Hematopoietic multipotent progenitor cell treated with erythropoietin and hydrocortisone succinate and interleukin-3 and kit ligand, for 17 days (in vitro differentiated cells): ENCODE results near the gene SUGP1.
A peak's percentile ranks its signal among the peaks of the same experiment; 100 is the strongest.

Source experiments
- DNase-seq: peaks from one replicate; pipeline ENCODE4 v3.0.0-alpha.2; 2015; ENCODE audit warnings: low spot score

SUGP1 gene

GRCh38 chr19:19342086-19343015, 22.0 kb upstream of the SUGP1 start:
- DNase-seq, result peak; percentile 65

GRCh38 chr19:19341026-19341425, 20.7 kb upstream of the SUGP1 start:
- no peak for DNase-seq

GRCh38 chr19:19338082-19338481, 17.8 kb upstream of the SUGP1 start:
- DNase-seq, result no peak

GRCh38 chr19:19337120-19337519, 16.8 kb upstream of the SUGP1 start:
- DNase-seq, result no peak

- no peak for DNase-seq
These were observed 16.3 kb upstream of the SUGP1 start for GRCh38 chr19:19336597-19336996.

- no peak for DNase-seq
These were observed 15.3 kb upstream of the SUGP1 start for GRCh38 chr19:19335408-19336158.

- no peak for DNase-seq
These were observed 14.7 kb upstream of the SUGP1 start for GRCh38 chr19:19334989-19335344.

GRCh38 chr19:19334063-19334988, 14.0 kb upstream of the SUGP1 start:
- DNase-seq, result no peak

GRCh38 chr19:19329126-19329525, 8.8 kb upstream of the SUGP1 start:
- DNase-seq, result no peak

- no peak for DNase-seq
These were observed 7.4 kb upstream of the SUGP1 start for GRCh38 chr19:19327672-19328071.

- no peak for DNase-seq
These were observed 3.9 kb upstream of the SUGP1 start for GRCh38 chr19:19324059-19324770.

GRCh38 chr19:19321141-19321577, 850 bp upstream of the SUGP1 start:
- peak; percentile 59 for DNase-seq

GRCh38 chr19:19319732-19320360, 463 bp downstream of the SUGP1 start:
- peak; percentile 36 for DNase-seq

GRCh38 chr19:19316082-19316481, 4.2 kb downstream of the SUGP1 start:
- DNase-seq, result no peak

GRCh38 chr19:19315444-19315843, 4.9 kb downstream of the SUGP1 start:
- no peak for DNase-seq

- DNase-seq, result no peak
These were observed 11.9 kb downstream of the SUGP1 start for GRCh38 chr19:19308373-19308772.

- no peak for DNase-seq
These were observed 14.1 kb downstream of the SUGP1 start for GRCh38 chr19:19306191-19306590.

GRCh38 chr19:19305696-19306095, 14.6 kb downstream of the SUGP1 start:
- no peak for DNase-seq

GRCh38 chr19:19305066-19305465, 15.2 kb downstream of the SUGP1 start:
- DNase-seq, result no peak

GRCh38 chr19:19304186-19304965, 15.9 kb downstream of the SUGP1 start:
- no peak for DNase-seq
